Measurements from ENCODE around the gene ACY1. TPM values are rescaled to one million over a fixed set of nuclear protein-coding genes. Genes with fewer than 3 reads are reported as not detected.

ACY1 gene
- total RNA-seq, 4 donors from 2014 or later: 10.6 to 21.4 (median 19.5) TPM

- H3K36me3 ChIP-seq: peaks cover 0 to 56% of the 10 kb centered on the region in 2 donors
- H3K27me3 ChIP-seq: no peaks in the 10 kb centered on the region
- peaks cover 0 to 43% (median 22%) of the 10 kb centered on the region in 3 donors for H3K4me1 ChIP-seq
- no CpG with 5 or more reads among the region's 20 CpGs for WGBS, 2 donors (ENCODE audit: low coverage in 1 of 2)
- peak overlapping the region; percentile 58 to 86 for H3K4me3 ChIP-seq
- peak overlapping the region; percentile 24 to 88 (median 82) for H3K27ac ChIP-seq
- ATAC-seq: no peak
- no peaks in the 10 kb centered on the region for H3K9me3 ChIP-seq
- no peak for TF ChIP-seq CTCF (IDR thresholded peaks at IDR 0.05)
- TF ChIP-seq POLR2A (IDR thresholded peaks at IDR 0.05): no peak
- TF ChIP-seq POLR2AphosphoS5 (IDR thresholded peaks at IDR 0.05): no peak
- no peak for TF ChIP-seq EP300 (IDR thresholded peaks at IDR 0.05)
Measured at GRCh38 chr3:51941463-51941797, 41.9 kb upstream of the ACY1 start.

- H3K36me3 ChIP-seq: peaks cover 0 to 55% of the 10 kb centered on the region in 2 donors
- H3K4me1 ChIP-seq: peaks cover 0 to 43% (median 22%) of the 10 kb centered on the region in 3 donors
- H3K9me3 ChIP-seq: no peaks in the 10 kb centered on the region
- 0 to 4% methylated on average over 5 of the region's 67 CpGs for WGBS, 2 donors (ENCODE audit: low coverage in 1 of 2)
- ATAC-seq: peak; percentile 97
- H3K27me3 ChIP-seq: no peaks in the 10 kb centered on the region
- TF ChIP-seq POLR2A (IDR thresholded peaks at IDR 0.05) (peak; percentile 73 to 75), EP300 (IDR thresholded peaks at IDR 0.05) (no peak), CTCF (IDR thresholded peaks at IDR 0.05) (peak in 3 of 4 experiments; percentile 99 to 100 (median 99)), POLR2AphosphoS5 (IDR thresholded peaks at IDR 0.05) (peak; percentile 69)
- peak within 1 kb of the TSS; percentile 58 to 86 for H3K4me3 ChIP-seq
- H3K27ac ChIP-seq: peak within 1 kb of the TSS; percentile 81 to 91 (median 88)
Measured at GRCh38 chr3:51941798-51942602, 41.3 kb upstream of the ACY1 start, which contains the start of the genes PARP3 and RRP9. Gene PARP3, plus strand, starts transcription at chr3:51942363. Its CDS starts 993 bp downstream, at chr3:51943356. Gene RRP9, minus strand, starts transcription at chr3:51941904. Its CDS starts 37 bp downstream, at chr3:51941867.

GRCh38 chr3:51942603-51943450 is 40.5 kb upstream of the ACY1 start:
- WGBS, 2 donors (ENCODE audit: low coverage in 1 of 2): 29 to 32% methylated on average over 3 to 5 of the region's 17 CpGs
- TF ChIP-seq POLR2A (IDR thresholded peaks at IDR 0.05): no peak
- no peak for TF ChIP-seq EP300 (IDR thresholded peaks at IDR 0.05)
- no peak for TF ChIP-seq CTCF (IDR thresholded peaks at IDR 0.05)
- TF ChIP-seq POLR2AphosphoS5 (IDR thresholded peaks at IDR 0.05): no peak
- Histone ChIP-seq H3K27ac (peak overlapping the region; percentile 81 to 91 (median 88)), H3K4me3 (peak overlapping the region; percentile 21 to 86), H3K27me3 (no peaks in the 10 kb centered on the region), H3K4me1 (peaks cover 0 to 43% (median 22%) of the 10 kb centered on the region in 3 donors), H3K9me3 (no peaks in the 10 kb centered on the region), H3K36me3 (peaks cover 0 to 55% of the 10 kb centered on the region in 2 donors)
- ATAC-seq: peak; percentile 1

GRCh38 chr3:51943451-51944391 is 39.6 kb upstream of the ACY1 start:
- H3K27ac ChIP-seq: peak overlapping the region in 3 of 4 donors; percentile 88 to 91 (median 89)

More at GRCh38 chr3:51943451-51944391, 39.6 kb upstream of the ACY1 start:
- Histone ChIP-seq H3K4me1 (peaks cover 0 to 43% (median 22%) of the 10 kb centered on the region in 3 donors), H3K27me3 (no peaks in the 10 kb centered on the region), H3K4me3 (peak overlapping the region in 1 of 2 donors; percentile 86), H3K9me3 (no peaks in the 10 kb centered on the region), H3K36me3 (peaks cover 0 to 55% of the 10 kb centered on the region in 2 donors)
- WGBS, 2 donors (ENCODE audit: low coverage in 1 of 2): 83 to 100% methylated on average over 1 to 5 of the region's 21 CpGs
- TF ChIP-seq CTCF (IDR thresholded peaks at IDR 0.05) (no peak), POLR2AphosphoS5 (IDR thresholded peaks at IDR 0.05) (no peak)
- ATAC-seq: no peak
